Measurements from ENCODE around the gene SNX14.
A peak's percentile ranks its signal among the peaks of the same experiment; 100 is the strongest.
"Not testable (repeated sequence)": the region's sequence is repeated elsewhere in the genome, so short reads cannot be mapped to it uniquely, and the experiment has no call there.

Gene SNX14

DNA sequence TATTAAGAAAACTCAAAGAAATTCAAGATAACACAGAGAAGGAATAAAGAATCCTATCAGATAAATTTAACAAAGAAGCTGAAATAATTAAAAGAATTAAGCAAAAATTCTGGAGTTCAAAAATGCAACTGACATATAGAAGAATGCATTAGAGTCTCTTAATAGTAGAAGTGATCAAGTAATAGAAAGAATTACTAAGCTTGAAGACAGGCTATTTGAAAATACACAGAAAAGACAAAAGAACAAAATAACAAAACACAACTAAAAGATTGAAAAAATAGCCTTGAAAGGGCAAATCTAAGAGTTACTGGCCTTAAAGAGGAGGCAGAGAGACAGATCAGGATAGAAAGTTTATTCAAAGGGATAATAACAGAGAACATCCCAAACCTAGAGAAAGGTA lies 12.1 kb downstream of the SNX14 start:
- no peak for DNase-seq

DNA sequence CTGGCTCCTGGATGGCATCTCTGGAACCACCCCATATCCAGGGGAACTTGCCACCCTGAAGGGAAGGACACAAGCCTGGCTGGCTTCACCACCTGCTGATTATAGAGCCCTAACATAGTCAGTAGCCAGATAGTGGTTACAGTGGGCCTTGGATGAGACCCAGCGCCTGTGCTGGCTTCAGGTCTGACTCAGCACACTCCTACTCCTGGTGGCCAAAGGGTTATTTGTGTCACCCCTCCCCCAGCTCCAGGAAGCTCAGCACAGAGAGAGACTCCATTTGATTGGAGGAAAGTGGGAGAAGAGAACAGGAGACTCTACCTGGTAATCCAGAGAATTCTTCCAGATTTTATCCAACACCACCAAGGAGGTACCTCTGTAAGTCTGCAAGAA lies 12.8 kb downstream of the SNX14 start:
- DNase-seq = no peak

DNA sequence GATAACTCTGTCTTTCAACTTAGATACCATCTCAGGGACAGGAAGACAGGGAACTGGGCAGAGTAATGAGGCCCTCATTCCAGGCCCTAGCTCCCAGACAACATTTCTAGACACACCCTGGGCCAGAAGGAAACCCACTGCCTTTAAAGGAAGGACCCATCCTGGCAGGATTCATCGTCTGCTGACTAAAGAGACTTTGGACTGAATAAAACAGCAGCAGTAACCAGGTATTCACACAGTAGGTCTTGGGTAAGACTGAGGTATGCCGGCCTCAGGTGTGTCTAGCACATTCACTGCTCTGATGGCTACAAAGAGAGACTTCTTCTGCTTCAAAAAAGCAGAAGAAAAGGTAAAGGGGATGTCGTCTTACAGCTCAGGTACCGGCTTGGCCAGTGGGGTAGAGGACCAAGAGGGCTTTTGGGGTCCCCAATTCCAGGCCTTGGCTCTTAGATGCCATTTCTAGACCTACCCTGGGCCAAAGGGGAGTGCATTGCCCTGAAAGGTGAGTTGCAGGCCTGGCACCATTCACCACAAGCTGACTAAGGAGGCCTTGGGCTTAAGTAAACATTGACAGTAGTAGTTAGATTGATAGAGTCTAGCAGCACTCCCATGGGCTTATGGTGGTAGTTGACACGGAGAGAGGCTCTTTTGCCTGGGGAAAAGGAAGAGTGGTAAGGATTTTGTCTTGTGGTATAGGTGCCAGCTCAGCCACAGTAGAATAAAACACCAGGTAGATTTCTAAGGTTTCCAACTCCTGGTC lies 13.4 kb downstream of the SNX14 start:
- no peak for DNase-seq

DNA sequence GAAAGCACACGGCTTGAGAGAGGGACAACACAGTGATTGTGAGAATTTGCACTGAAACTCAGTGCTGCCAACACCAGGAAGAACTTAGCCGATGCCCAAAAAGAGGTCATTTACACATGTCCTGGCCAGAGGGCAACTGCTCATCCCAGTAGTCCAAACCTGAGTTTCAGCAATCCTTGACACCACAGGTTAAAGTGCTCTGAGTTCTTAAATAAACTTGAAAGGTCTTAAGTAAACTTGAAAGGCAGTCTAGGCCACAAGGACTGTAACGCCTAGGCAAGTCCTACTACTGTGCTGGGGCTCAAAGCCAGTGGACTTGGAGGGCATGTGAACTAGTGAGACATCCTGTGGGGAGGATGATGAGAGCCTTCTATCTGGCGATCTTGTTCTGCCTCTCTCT lies 14.1 kb downstream of the SNX14 start:
- no peak for DNase-seq

DNA sequence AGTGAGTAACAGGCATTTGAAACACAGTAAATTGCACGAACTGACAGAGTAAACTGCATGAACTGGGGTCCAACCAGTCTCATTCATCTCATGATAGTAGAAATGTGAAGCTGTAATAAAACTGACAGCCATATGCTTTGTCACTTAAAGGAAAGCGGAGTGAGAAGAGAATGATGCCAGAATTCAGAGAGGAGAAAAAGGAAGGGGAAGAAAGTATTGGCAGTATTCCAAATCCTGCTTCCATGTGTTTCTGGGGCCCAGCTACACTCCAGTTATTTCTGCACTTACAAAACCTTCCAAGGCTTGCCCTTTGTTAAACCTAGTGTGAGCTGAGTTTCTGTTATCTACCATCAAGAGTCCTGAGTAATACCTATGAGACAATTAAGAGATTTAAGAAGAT lies 17.2 kb downstream of the SNX14 start:
- no peak for DNase-seq

DNA sequence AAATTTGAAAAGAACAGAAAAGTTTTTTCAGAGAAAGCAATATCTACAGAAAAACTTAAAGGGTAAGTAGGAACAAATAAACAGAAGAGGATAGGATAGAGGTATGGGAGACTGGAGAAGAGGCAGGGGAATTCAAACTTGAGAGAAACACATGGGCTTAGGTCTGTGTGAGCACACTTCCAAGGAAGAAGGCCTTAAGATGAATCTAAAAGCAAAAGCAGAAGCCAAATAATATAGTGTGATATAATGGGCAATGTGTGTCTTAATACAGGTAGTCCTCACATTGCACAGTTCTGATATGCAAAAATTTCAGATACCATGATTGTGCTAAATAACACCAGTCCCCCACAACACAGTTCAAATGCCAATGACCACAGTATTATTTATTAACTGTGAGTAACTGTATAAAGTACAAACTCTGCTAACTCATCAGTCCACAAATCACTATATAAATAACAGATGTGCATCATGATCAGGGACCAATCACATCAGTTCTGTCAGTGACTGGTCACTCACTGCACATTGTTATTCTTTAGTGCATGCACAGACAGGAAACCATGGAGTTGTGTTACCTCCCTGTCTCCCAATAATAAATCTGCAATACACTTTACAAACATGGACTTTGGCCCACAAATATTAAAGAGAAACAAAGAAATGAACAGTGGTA lies 18.6 kb downstream of the SNX14 start:
- no peak for DNase-seq

DNA sequence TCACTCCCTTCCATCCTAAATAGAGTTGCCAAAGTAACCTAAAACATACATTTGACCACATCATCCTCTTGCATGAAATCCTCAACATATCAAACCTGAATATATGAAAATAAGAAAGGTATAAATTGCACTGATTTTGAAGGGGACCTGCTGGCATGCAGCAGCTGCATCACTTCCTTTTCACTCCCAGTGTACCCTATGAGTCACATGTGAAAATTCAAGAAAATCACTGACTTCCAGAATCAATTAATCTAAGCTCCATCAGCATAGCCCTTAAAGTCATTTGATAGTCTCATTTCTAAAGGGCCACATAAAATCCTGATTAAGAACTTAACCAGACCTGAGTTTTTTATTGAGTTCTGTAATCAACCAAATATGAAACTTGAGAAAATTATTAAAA lies 24.3 kb downstream of the SNX14 start:
- DNase-seq = no peak

DNA sequence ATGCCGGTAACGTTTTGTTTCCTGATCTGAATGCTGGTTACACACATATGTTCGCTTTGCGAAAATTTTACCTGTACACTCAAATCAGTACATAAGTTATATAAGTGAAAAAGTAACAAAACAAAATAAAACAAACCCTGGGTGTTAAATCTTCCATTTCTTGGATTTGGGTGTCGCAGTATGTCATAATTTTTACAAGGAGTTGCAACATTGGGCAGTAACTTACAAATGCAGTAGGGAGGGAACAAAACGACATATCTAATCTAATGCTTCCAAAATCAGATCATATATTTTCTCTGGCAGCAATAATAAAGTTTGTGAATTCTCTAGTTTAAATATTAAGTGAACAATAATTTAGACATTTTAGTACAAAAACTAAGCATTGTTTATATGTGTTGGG lies 25.2 kb downstream of the SNX14 start:
- DNase-seq = no peak

DNA sequence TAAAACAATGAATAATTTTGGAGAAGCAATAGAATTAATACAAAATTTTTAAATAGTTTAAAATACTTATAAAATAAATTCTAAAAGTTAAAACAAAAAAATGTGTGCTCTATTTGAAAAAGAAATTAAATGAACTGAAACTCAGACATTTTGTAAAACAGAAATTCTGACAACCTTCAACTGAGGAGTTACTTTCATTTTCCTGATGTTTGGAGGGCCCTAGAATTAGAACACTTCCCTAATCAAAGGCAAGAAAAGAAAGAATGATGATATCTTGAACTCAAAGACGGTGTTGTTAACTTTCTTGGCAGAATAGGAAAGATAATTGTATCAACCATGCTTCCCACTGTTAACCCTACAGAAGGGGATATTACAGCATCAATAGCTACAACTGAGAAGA lies 27.9 kb downstream of the SNX14 start:
- DNase-seq = no peak

DNA sequence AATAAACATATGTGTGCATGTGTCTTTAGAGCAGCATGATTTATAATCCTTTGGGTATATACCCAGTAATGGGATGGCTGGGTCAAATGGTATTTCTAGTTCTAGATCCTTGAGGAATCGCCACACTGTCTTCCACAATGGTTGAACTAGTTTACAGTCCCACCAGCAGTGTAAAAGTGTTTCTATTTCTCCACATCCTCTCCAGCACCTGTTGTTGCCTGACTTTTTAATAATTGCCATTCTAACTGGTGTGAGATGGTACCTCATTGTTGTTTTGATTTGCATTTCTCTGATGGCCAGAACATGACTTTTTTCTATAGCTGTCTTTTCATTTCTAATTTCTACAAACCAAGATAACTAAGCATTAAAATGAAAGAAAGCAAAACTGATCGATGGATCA lies 29.4 kb downstream of the SNX14 start:
- DNase-seq = not testable (repeated sequence)

DNA sequence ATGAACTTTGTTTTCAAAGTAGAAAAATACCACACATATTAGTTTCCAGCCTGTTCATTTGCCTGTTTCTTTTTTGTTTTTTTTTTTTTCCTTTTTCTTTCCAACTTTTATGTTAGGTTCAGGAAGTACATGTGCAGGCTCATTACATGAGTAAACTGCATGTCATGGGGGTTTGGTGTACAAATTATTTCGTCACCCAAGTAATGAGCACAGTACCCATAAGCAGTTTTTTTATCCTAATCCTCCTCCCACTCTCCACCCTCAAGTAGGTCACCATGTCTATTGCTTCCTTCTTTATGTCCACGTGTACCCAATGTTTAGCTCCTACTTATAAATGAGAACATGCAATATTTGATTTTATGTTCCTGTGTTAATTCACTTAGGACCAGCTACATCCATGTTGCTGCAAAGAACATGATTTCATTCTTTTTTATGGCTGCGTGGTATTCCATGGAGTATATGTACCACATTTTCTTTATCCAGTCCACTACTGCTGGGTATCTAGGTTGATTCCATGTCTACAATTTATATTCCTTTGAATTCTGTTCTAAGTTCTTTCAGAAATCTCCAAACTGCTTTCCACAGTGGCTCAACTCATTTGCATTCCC lies 31.8 kb downstream of the SNX14 start:
- DNase-seq = no peak

DNA sequence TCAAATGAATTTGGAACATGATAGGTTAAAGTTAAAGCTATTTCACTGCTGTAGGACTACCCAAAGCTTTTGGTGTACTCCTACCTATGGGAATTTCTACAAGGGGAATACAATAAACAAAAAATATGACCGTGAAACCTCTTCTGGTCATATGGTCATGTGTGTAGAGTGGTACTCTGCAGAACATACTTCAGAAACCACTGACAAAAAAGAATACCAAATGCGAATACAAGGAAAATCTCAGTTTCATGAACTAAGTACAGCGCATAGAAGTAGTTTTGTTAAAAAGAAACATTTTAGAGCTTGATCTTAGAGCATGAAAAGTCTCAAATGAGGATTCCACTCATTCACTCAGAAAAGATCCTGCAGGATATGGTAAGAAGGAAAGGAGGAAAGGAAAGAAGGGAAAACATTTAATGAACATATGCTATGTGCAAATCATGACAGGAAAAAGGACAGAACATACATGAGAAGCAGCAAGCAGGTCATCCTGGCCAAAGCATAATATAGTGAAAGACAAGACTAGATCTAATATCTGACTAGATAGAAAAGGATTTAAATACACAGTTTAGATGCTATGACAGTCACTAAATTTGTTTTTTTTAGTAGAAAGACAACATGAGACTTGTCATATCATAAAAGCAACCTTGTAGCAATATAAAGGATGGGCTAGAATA lies 36.5 kb downstream of the SNX14 start:
- DNase-seq = no peak

DNA sequence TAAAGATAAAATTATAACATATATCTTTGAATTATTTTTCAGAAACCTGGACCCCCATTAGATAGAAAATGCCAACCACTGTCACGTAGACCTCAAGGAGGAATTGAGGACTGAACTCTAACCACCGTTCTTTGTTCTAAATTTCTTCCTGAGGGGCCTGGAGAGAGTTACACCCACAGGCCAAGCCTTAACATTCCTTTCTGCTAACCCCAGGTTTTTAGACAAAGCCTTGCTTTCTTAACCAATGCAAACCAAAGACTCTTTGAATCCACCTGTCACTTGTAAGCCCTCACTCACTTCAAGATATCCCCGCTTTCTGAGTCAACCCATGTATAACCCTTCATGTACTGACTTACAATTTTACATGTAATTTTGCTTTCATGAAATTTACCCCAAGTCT lies 41.0 kb downstream of the SNX14 start:
- DNase-seq = no peak

DNA sequence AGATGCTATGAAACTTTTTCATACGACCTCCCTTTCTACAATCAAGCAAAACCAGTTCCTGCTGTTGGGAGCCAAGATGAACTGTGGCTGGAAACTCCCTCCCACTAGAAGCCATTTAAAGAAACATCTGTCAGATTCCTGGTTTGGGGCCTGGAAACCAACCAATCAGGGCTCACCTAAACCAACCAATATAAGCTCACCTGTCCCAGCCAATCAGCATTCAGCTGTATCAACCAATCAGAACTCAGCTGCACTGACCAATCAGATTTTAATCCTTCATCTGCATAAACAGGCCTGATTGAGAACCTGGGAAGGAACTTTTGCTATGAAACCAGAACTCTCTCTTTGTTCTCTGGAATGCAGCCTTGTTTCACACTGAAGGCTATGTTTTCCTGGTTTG lies 42.4 kb downstream of the SNX14 start:
- no peak for DNase-seq

DNA sequence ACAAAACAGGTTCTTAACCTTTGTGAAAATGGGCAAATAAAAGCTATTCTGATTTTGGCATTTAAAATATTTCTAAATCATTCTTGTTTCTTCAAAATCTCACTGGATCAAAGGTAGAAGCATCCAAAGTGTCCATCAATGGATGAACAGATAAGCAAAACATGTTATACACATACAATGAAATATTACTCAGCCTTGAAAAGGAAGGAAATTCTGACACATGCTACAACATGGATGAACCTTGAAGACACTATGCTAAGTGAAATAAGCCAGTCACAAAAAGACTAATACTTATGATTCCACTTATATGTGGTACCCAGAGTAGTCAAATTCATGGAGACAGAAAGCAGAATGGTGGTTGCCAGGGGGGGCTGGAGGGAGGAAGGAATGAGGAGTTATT lies 45.9 kb downstream of the SNX14 start:
- DNase-seq = no peak

DNA sequence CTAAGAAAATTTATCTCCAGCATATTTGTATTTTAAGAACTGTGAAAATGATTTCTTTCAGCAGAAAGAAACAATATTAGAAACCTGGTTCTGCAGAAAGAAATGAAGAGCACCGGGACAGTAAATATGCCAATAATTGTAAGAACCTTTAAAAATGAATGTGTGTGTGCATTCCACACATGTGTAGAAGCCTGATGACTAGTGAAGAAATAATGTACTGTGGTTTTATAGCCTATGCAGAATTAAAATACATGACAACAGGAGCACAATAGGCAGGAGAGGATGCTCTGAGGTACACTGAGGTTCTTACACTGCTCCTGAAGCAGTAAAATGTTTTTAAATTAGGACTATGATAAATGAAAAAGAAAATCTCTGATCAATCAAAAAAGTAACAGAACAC lies 48.9 kb downstream of the SNX14 start:
- no peak for DNase-seq

DNA sequence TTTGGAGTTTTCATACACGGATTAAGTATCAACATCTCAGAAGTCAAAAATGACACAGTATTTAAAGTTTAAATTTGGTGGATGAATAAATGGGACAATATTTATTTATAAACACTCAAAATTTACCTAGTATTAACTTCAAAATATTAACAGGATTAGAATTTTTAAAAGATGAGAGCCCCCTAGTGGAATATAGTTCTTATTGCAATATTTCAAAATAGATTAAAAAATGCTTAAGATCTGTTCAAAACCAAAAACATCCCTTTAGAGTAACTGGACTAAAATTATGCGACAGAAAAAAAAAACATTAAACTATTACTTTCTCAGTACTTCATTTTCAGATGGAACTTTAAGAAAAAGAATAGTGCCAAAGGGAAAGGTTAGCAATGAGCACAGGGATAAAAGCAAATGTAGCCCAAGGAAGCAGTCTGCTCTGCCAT lies 56.6 kb downstream of the SNX14 start:
- no peak for DNase-seq

DNA sequence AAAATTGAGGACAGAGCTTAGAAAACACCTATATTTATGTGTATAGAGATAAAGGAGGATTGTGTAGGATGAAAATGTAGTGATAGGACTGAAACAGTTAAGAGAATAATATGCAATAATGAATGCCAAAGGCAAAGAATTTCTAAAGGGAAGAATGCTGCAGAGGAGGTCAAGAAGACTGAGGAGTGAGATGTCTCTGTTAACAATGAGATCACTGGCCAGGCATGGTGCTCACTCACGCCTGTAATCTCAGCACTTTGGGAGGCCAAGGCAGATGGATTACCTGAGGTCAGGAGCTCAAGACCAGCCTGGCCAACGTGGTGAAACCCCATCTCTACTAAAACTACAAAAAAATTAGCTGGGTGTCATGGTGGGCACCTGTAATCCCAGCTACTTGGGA lies 69.4 kb downstream of the SNX14 start:
- not testable (repeated sequence) for DNase-seq

DNA sequence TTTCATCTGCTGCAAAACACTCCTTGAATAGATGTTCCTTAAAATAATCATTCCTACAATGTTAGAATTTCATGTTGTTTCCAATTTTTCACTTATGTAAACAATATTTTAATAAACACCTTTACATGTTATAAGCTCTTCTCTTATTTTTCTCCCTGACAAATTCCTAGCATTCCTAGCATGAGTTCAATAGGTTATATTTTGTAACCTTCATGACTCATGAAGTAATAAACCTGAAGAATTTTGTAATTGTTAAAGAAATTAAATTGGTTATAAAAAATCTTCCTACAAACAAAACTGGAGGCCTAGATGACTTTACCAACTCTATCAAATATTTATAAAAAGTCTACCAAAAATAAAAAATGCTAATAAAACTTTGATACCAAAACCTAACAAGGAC lies 77.5 kb downstream of the SNX14 start:
- no peak for DNase-seq

DNA sequence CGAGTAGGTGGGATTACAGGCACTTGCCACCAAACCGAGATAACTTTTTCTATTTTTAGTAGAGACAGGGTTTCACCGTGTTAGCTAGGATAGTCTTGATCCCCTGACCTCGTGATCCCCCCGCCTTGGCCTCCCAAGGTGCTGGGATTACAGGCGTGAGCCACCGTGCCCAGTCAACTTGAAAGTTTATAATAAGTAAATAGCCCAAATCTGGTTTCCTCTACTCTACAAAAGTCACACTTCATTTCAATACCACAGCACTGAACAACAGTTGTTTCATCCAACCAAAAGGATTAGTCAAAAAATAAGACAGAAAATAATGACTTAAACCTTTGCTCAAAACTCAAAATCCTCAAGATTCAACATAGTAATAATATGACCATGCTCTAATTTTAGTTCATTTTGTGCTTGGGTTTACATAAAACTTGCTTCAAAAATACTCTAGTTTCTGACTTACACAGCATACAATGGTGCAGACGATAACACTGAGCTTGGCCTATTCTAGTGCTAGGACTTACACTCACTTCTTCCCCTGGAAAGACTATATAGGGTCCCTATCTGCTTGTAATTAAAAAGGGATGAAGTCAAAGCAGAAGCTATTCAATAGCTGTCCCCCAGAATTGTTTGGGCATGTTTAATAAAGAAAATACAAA lies 87.1 kb downstream of the SNX14 start:
- peak; percentile 43 for DNase-seq

DNA sequence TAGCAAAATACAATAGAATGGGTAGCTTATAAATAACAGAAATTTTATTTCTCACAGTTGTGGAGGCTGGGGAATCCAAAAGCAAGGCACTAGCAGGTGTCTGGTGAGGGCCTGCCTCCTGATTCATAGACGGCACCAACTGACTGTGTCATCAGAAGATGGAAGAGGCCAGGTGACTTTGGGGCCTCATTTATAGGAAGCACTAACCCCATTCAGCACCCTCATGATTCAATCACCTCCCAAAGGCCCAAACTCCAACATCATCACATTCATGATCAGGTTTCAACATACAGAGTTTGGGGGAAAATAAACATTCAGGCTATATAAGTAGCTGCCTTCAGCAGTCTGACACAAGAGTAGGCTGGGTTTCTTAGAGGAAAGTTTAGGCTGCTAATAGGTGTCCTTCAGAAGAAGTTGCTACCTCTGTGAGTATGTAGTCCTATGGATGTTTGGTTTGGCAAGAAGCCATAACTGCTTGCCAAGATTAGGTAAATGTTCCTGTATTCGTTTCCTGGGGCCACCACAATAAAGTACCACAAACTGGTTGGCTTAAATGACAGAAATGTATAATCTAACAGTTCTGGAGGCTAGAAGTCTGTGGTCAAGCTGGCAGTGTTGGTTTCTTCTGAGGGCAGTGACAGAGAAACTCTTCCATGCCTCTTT lies 94.9 kb downstream of the SNX14 start:
- no peak for DNase-seq

DNA sequence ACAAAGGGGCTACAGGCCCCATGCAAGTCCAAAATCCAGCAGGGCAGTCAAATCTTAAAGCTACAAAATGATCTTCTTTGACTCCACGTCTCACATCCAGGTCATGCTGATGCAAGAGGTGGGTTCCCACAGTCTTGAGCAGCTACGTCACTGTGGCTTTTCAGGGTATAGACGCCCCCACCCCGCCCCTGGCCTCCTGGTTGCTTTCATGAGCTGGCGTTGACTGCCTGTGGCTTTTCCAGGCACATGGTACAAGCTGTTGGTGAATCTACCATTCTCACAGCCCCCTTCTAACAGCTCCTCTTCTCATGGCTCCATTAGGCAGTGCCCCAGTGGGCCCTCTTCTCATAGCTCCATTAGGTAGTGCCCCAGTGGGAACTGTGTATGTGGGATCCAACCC lies 96.8 kb downstream of the SNX14 start:
- DNase-seq = no peak

All from activated CD4-positive, alpha-beta T cell treated with anti-CD3 and anti-CD28 coated beads for 48 hours (primary cell).